ENCODE measurements around the gene SH2D5.

DNA sequence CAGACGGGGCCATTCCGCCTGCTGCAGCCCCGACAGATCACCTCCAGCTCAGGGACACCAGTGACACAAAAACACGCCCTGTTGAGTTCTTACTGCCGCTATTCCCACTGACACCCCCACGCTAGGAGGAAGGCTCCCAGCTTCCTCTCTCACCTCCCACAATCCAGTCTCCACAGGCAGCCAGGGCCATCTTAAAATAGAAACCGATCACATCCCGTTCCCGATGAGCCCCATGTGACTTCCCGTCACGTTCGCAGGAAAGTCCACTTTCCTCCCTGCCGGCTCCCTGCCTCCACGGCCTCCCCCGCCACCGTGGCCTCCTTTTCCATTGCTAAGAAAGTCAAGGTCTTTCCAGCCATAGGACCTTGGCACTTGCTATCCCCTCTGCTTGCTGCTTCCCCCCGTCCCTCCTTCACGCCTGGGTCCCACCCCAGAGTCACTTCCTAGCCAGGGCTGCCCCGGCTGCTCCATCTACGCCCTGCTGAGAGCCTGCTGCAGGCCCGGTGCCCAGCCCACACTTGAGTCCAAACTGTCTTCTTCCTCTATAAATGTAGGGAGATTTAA lies 47.3 kb downstream of the SH2D5 start:
- TF ChIP-seq, protein P1, sequence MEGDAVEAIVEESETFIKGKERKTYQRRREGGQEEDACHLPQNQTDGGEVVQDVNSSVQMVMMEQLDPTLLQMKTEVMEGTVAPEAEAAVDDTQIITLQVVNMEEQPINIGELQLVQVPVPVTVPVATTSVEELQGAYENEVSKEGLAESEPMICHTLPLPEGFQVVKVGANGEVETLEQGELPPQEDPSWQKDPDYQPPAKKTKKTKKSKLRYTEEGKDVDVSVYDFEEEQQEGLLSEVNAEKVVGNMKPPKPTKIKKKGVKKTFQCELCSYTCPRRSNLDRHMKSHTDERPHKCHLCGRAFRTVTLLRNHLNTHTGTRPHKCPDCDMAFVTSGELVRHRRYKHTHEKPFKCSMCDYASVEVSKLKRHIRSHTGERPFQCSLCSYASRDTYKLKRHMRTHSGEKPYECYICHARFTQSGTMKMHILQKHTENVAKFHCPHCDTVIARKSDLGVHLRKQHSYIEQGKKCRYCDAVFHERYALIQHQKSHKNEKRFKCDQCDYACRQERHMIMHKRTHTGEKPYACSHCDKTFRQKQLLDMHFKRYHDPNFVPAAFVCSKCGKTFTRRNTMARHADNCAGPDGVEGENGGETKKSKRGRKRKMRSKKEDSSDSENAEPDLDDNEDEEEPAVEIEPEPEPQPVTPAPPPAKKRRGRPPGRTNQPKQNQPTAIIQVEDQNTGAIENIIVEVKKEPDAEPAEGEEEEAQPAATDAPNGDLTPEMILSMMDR (IDR thresholded peaks at IDR 0.05): no peak
- no peak for TF ChIP-seq POLR2A (IDR thresholded peaks at IDR 0.05)
- TF ChIP-seq EP300 (IDR thresholded peaks at IDR 0.05): no peak
